Medulla oblongata (tissue), 1 donor: ENCODE data around the gene BHLHA9.
"Not testable (repeated sequence)": the region's sequence is repeated elsewhere in the genome, so short reads cannot be mapped to it uniquely, and the experiment has no call there.

Source experiments
- DNase-seq: peaks from one replicate; pipeline ENCODE4 v3.0.0-alpha.2; 2015; ENCODE audit errors: extremely low spot score

The BHLHA9 gene

DNA sequence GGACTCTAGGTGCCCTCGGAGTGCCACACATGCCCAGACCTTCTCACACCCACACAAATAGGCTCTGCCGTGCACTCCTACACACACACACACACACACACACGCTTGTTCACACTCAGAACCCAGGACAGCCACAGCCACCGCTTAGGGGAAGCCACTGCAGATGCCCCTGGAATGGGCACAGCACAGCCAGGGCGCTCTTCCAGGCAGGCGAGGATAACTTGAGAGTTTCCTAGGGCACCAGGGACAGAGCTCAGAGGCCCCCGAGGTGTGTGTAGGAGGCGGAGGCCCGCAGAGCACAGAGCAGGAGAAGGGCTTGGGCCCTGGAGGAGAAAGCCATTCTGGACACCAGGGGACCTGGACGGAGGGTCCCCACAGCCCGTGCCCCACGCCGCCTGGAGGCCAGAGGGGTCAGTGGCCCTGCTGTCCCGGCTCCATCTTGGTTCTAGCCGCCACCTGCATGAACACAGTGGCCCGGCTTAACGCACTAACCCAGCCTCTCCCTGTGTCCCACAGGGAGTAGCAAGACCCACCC lies 30.2 kb downstream of the BHLHA9 start:
- DNase-seq, result no peak

DNA sequence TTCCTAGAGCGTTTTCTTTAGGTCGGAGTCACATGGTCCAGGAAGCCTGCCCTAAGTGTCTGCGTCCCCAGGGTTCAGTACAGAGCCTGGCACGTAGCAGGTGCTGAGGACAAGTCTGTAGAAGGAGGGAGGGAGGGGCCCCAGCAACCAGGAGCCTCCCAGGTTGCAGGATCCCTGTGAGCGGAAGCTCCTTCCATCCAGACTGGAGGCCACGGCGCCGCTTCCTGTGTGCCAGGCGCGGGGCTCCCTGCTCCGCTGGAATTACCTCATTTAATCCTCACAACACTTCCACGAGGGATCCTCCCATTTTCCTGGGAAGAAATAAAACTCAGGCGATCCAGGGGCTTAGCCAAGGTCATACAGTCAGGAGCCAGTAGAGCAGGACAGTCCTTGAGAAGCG lies 31.3 kb downstream of the BHLHA9 start:
- DNase-seq, result no peak

DNA sequence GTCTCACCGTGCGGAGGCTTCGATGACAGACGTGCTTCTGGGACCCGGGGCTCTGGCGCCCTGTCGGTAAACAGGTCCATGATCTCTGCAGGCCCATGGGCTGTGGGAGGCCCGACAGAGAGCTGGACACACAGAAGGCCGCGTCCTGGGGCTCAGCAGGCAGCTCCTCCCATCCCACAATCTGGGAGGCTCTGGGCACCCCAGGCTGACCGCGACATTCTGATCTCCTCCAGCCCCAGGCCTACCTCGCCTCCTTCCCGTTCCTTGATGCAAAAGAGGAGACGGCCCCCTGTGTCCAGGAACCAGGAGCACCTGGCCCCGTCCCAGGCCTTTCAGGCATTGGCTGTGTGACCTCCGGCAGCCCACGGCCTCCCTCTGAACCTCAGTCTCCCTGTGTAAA lies 32.5 kb downstream of the BHLHA9 start:
- DNase-seq, result no peak

DNA sequence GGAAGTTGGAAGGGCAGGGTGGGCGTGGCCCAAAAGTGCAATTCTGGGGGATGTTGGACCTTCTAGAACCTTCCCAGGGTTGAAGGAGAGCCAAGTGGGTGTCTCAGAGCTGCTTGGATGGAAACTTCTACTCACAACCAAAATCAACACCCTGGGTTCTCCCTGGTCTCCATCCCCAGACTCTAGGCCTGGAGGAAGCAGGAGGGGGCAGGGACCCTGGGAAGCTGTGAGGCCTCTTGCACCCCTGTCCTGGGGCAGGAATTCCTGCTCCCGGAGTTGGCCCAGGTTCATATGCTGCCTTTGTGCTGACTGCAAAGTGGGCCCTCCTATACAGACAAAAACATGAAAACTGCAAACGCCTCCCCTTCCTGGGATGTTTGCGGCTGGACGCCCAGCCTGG lies 34.3 kb downstream of the BHLHA9 start:
- no peak for DNase-seq

DNA sequence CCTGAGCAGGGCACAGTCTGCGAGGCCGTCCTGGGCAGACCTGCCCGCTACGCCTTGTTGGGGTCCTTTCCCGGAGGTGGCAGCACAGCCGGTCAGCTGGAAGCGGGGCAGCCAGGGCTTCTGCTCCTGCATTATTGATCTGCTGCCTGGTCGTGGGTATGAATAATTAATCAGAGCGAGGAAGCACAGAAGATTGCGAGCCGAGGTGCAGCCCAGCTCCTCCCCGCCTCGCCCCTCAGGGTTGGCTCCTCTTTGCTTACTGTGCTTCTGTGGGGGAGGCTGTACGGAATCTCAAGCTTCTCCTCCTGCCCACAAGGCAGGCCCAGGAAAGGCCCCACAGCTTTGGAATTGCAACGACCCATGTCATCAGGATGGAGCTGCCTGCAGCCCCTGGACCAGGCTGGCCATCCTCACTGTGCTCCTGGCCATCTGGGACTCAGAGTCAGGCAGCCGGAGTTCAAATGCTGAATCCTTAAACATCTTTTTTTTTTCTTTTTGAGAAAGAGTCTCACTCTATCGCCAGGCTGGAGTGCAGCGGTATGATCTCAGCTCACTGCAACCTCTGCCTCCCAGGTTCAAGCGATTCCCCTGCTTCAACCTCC lies 34.8 kb downstream of the BHLHA9 start:
- DNase-seq, result no peak

DNA sequence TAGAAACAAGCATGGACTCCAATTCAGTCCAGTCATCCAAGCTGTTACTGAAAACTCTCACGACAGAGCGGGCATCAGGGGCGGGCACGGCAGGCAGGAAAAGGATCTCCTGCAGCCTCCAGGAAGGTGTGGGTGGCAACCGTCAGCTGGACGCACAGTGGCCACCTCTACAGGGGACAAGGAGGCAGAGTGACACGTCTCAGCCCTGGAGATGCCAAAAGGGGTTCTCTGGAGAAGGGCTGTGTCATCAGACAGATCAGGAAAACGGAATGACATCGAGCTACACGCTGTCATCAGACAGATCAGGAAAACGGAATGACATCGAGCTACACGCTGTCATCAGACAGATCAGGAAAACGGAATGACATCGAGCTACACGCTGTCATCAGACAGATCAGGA lies 37.6 kb downstream of the BHLHA9 start:
- DNase-seq, result not testable (repeated sequence)

DNA sequence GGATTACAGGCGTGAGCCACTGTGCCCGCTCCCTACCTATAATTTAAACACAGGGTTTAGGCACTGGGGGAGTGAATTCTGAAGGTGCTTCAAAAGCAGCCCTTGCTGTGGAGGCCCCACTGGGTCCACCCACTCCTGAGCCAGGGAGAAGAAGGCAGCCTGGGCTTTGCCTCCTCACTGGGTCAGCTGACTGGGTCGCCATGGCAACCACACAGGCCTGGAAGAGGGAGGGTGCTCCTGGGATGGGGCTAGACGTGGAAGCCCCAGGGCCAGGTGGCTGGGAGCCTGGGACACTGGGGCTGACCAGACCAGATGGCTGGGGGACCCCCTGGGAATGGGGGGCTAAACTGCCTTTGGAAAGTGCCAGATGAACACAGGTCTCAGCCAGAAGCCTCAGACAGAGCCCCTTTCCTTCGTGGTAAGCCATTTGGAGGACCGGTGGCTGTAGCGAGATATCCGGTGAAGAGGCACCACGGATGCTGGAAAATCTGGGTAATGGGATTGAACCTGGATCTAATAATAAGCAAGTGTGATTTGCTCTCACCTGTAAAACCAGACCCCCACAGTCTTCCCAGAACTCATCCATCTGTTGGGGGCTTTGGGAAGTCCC lies 42.1 kb downstream of the BHLHA9 start:
- no peak for DNase-seq

DNA sequence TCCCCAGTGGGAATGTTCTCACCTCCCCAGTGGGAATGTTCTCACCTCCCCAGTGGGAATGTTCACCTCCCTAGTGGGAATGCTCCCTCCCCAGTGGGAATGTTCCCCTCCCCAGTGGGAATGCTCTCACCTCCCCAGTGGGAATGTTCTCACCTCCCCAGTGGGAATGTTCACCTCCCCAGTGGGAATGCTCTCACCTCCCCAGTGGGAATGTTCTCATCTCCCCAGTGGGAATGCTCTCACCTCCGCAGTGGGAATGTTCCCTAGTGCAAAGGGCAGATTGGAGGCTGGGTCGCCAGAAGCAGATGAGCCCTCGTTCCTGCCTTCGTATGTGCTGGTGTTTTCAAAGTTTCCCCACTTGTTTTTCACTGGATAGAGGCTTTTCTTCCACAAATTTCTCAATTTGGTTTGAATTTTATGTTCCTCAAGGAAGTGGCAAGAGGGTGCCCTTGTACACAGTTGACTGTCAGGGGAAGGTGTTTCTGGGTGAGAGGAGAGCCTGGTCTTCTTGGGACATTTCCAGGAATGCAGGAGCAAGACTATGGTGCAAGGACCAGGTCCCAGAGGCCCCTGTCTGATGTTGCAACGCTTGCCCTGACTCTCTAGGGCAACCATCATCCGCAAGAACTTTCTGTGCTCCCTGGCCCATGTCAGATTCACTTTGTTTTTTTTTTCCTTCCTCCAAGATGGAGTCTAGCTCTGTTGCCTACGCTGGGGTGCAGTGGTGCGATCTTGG lies 43.2 kb downstream of the BHLHA9 start:
- no peak for DNase-seq

DNA sequence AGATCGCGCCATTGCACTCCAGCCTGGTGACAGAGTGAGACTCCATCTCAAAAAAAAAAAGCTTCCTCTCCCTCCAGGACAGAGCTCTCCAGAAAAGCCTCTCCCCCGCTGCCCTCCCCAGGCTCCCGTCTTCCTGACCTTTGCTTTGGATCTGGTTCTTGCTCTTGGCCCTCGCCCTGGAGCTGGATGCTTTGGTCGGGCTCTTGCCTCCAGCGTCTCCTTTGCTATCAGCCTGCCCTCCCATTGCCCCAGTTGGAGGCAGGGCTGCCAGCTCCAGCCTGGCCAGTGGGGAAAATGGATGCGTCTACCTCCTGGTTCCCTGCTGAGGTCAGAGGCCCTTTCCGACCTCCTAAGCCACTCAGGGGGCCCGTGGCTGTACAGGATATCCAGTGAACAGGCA lies 45.2 kb downstream of the BHLHA9 start:
- no peak for DNase-seq

DNA sequence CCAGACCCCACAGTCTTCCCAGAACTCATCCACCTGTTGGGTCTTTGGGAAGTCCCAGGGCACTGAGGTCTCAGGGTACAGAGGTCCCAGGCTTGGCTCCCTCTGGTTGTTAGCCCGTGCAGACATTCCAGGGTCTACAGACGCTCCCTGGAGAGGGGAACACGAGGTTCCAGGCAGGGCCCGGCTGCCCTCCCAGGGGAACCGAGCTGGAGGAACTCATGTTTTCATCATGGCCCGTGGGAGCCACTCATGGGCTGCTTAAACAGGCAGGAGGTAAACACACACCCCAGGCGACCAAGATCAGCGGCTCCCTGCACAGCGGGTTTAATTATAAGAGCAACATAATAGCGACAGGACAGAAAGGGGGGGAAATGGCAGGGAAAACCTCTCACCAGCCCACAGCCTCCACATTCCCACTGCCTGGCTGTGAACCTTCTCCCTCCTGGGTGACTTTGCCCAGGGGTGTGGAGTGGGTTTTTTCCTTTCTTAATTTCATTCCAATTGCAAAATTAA lies 45.7 kb downstream of the BHLHA9 start:
- DNase-seq, result no peak
